Inflammatory macrophage (primary cell): Measurements from ENCODE around the gene FRMD5.

Experiments
- DNase-seq, 2 donors: peaks; one replicate each; pipeline ENCODE4 v3.0.0-alpha.2; 2020 to 2022

Gene FRMD5

GRCh38 chr15:44159492-44159891 is 35.6 kb downstream of the FRMD5 start:
- no peak for DNase-seq

- DNase-seq = no peak
These were observed 37.0 kb downstream of the FRMD5 start for GRCh38 chr15:44158111-44158510.

GRCh38 chr15:44157679-44158078 is 37.4 kb downstream of the FRMD5 start:
- DNase-seq = no peak

GRCh38 chr15:44153352-44153751 is 41.7 kb downstream of the FRMD5 start:
- DNase-seq = no peak

GRCh38 chr15:44149224-44149623 is 45.8 kb downstream of the FRMD5 start:
- no peak for DNase-seq

GRCh38 chr15:44148580-44148979 is 46.5 kb downstream of the FRMD5 start:
- DNase-seq = no peak

- no peak for DNase-seq
These were observed 47.4 kb downstream of the FRMD5 start for GRCh38 chr15:44147636-44148035.

GRCh38 chr15:44145495-44145894 is 49.6 kb downstream of the FRMD5 start:
- no peak for DNase-seq

- no peak for DNase-seq
These were observed 50.1 kb downstream of the FRMD5 start for GRCh38 chr15:44144992-44145391.

- no peak for DNase-seq
These were observed 50.9 kb downstream of the FRMD5 start for GRCh38 chr15:44144184-44144583.

- DNase-seq = no peak
These were observed 57.3 kb downstream of the FRMD5 start for GRCh38 chr15:44137750-44138149.

GRCh38 chr15:44136991-44137477 is 58.0 kb downstream of the FRMD5 start:
- no peak for DNase-seq

GRCh38 chr15:44132057-44132456 is 63.0 kb downstream of the FRMD5 start:
- DNase-seq = no peak

- DNase-seq = no peak
These were observed 64.3 kb downstream of the FRMD5 start for GRCh38 chr15:44130778-44131177.

GRCh38 chr15:44129911-44130310 is 65.2 kb downstream of the FRMD5 start:
- DNase-seq = no peak

GRCh38 chr15:44128443-44128842 is 66.6 kb downstream of the FRMD5 start:
- no peak for DNase-seq

GRCh38 chr15:44125879-44126278 is 69.2 kb downstream of the FRMD5 start:
- DNase-seq = no peak

GRCh38 chr15:44102675-44103254 is 92.3 kb downstream of the FRMD5 start:
- no peak for DNase-seq

- DNase-seq = no peak
These were observed 93.1 kb downstream of the FRMD5 start for GRCh38 chr15:44101944-44102343.

GRCh38 chr15:44101286-44101685 is 93.8 kb downstream of the FRMD5 start:
- DNase-seq = no peak

GRCh38 chr15:44099671-44100070 is 95.4 kb downstream of the FRMD5 start:
- DNase-seq = no peak

GRCh38 chr15:44097552-44097951 is 97.5 kb downstream of the FRMD5 start:
- DNase-seq = no peak

- DNase-seq = no peak
These were observed 98.5 kb downstream of the FRMD5 start for GRCh38 chr15:44096596-44096995.

- DNase-seq = no peak
These were observed 100.3 kb downstream of the FRMD5 start for GRCh38 chr15:44094781-44095180.

GRCh38 chr15:44093836-44094235 is 101.2 kb downstream of the FRMD5 start:
- DNase-seq = no peak
